22Rv1 (cell line): ENCODE data around the gene PDE2A.

ENCODE experiments used
- H3K27ac ChIP-seq: fragments of 450-650 bp; 2 replicates; pipeline ENCODE4 v1.5.1; 2017
- CTCF ChIP-seq: fragments of 450-650 bp; IDR thresholded peaks from 2 replicates; pipeline ENCODE4 v1.5.1; 2017; ENCODE audit warnings: mild to moderate bottlenecking
- ZFX ChIP-seq: fragments of 450-650 bp; IDR thresholded peaks from 2 replicates; pipeline ENCODE4 v1.6.1; 2017; ENCODE audit warnings: antibody characterized with exemption, borderline replicate concordance

The PDE2A gene

GRCh38 chr11:72529068-72529467 is 145.2 kb downstream of the PDE2A start:
- TF ChIP-seq CTCF (no peak), ZFX (no peak)
- H3K27ac ChIP-seq, result no peak overlapping the region

GRCh38 chr11:72528121-72528520 is 146.1 kb downstream of the PDE2A start:
- no peak overlapping the region for H3K27ac ChIP-seq
- TF ChIP-seq ZFX (no peak), CTCF (no peak)
